ENCODE measurements around the gene IGF2R.

IGF2R gene

DNA sequence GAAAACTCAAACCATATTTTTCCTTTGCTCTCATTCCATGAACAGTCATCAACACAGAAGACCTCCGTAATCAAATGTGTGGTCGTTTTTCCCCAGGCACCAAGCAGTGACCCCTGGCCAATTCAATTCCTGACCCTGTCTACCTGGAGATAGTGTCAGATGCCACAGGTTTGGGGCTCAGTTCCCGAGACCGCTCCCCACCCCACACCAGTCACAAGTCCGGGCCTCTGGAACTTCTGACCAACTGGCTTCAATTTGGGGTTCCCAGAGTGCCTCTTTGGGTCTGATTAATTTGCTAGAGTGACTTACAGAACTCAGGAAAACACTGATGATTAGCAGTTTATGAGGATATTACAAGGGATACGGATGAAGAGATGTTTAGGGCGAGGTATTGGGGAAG, 6.0 kb downstream of the IGF2R start:
- no peak for DNase-seq (ENCODE audit: low read depth)

DNA sequence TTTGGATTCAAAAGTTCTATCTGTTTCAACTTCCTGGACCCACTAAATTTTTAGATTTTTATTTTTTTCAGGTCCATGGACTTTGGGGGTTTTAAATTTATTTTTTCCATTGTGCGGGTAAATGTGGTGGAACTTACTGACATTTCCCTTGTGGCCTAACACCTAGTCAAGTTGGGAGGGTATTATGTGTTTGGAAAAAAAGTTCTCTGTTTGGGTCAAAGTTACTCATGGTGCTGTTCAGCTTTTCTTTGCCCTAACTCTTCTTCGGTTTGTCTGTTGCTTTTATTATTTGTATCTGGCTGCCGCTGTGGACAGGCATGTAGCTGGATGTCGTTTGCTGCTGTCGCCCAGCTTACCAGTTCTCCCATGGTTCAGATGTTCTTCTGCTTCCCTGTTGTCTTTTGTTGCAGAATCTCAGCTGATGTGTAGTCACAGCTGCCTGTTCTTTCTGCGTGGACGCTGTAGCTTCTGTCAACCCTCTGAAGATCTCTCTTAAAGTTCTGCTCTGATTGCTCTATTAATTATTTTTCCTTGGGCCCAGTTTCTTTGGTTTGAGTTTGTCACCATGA, 7.9 kb downstream of the IGF2R start:
- DNase-seq (ENCODE audit: low read depth), result no peak

DNA sequence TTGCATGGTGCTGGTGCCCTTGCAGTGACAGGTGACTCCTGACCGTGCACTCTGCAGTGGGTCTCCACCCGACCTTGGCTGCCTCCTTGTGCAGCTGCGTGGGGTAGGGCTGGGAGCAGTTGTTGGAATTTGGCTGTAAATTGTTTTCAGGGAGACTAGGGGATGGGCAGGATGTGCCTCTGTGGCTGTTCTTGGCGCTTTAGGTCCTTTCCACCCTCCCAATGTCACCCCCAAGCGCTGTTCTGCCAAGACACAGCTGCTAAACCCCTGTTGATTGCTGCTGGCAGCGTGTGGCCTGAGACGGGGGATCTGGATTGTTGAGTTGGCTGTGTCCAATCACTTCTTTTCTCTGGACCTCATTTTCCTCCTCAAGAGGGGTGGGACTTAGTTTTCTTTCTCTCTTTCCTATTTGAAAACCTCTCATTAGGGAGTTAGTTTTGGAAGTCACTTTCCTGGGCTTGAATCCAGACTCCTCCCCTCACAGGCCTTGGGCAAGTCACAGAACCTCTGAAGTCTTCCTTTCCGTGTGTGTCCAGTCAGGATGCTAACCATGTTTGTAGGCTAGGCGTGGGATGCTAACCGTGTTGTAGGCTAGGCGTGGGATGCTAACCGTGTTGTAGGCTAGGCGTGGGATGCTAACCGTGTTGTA, 8.5 kb downstream of the IGF2R start:
- no peak for DNase-seq (ENCODE audit: low read depth)

DNA sequence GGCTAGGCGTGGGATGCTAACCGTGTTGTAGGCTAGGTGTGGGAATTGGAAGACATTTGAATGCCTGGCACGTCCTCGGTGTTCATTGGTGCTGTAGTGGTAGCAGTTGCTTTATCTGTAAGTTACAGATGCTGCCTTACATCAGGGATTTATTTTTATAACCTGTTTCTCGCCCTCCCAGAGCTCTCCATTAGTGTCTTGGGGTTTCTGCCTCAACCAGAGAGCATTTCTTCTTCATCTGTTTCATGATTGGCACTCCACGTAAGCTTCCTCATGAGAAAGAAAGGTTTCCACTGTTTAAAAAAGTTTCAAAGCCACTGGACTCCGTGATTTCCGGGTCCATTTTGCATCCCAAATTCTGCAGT, 9.0 kb downstream of the IGF2R start:
- DNase-seq (ENCODE audit: low read depth), result no peak

DNA sequence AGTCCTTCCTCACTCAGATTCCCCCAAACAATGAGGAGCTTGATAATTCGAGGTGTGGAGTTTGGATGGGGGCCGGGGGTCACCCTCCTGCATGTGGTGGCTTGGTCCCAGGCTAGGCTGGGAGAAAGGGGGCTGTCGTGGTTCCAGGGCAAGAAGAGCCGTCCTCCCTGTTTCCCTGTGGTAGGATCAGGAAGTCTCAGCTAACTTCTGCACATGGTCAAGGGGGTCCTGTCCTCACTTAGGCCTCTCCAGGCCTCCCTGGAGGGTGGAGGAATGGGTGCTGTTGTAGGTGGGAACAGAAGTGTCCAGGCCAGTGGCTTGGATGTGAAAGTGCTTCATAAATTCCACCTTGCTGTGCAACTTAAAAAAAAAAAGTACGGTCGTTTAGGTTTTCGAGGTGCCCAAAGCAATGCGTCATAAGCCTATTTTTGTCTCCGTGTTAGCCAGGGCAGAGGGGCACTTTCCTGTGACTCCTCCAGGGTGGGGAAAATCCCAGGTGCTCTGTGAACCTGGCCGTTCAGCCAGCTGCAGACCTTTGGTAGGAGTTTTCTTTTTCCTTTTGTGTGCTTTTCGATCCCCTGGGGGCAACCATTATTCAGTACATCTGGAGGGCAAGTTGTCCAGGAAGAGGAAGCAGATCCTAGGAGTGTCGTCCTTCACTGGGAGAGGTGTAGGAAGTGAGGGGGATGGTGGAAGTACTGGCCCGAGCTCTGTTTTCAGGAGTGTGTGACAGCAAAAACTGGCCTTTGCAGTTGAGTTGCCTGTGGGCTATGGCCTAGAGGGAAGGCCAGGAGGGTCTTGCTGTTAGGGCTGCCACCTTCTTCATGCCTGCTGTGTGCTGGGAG, 9.6 kb downstream of the IGF2R start:
- DNase-seq (ENCODE audit: low read depth), result no peak

DNA sequence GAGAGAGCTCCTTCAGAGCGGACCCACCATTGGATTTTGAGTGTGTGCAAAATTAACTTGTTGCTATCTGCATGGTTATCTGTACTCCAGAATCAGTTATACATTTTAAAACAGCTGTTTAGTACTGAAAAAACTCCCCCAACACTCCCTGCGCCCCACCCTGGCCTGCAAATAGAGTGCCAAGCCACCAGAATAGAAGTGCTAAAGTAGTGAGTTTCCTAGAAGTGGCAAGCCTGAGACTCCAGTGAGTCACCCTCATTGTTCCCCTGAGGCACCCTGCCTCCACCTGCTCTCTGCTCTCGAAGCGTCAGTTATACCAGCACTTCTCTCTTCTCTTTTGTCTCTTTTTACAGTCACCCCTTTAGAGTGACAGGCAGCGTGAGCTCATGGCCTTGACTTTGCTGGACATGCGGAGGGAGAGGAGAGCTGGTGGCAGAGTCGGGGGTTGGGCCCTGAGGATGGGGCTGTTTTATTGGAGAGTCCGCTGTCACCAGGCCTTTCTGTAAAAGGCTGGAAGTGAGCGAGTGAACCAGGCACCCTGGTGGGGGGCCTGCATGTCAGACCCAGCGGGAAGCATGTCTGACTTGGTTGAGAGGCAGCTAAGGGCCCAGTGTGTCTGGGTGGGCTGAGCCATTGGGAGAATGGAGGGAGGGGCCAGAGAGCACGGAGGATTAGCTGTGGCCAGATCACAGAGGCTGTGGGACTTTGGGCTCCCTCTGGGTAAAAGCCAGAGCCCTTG, 10.4 kb downstream of the IGF2R start:
- peak; percentile 43 for DNase-seq (ENCODE audit: low read depth)

DNA sequence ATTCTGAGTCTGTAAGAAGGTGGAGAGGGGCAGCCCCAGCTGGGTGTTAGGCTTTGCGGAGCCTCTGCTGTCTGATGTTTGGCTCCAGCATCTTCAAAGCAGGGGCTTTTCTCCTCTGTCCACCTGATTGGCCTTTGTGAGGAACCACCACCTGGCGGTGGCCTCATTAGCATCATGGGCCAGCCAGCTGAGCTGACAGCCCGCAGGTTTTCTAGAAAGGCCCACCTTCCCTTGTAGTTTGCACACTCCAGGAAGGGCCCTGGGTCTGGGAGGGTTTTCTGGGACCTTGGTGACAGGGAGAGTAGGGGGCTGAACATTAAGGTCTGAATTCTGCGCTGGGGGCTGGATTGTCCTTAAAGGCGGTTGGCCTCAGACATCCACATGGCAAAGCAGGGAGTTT, 11.6 kb downstream of the IGF2R start:
- no peak for DNase-seq (ENCODE audit: low read depth)

DNA sequence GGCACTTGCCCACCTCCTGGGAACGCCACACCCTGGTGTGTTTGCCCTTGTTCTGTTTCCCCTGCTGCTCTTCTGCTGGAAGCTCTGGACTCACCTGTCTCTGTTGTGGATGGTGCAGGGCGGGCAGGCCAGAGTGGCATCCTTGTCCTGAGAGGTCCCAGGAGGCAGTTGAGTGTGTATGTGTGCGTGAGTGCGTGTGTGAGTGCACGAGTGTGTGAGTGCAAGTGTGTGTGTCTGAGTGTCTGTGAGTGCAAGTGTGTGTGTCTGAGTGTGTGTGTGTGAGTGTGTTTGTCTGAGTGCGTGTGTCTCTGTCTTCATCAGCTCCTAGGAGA, 12.2 kb downstream of the IGF2R start:
- no peak for DNase-seq (ENCODE audit: low read depth)

DNA sequence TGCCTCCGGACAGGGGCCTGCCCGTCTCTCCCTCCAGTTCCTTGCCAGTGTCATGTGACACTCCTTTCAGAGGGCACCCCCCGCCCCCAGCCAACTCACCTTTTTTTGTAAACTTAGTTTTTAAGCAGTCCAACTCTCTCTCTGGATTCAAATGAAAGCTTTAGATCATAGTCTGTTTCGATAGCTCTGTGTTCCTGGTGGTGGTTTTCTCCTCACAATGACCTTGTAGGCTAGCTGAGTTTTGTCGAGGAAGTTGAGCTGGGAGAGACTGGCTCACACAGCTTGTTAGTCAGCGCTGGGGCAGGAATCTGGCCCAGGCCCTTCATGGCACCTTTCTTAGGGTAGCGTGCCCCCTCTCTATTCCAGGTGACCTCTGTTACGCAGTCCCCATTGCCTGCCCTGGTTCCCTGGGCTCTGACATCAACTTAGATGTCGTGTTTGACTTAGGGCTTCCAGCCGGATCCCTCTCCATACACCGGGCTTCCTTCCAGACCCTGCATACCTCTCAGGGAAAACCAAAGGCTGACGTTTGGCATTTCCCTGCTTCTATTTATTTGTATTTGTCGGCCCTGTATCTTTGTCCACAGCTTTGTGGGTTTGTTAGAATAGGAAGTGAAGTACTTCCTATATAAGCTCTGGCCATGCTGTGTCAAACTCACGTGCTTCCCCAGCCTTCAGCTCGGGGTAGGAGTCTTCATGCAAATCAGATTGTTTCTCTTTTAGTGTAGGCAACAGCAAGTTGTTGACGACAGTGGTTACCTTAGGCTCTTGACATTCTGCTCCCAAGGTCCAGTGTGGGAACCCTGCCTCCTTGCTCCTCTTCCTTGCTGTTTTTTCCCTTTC, 12.7 kb downstream of the IGF2R start:
- no peak for DNase-seq (ENCODE audit: low read depth)

DNA sequence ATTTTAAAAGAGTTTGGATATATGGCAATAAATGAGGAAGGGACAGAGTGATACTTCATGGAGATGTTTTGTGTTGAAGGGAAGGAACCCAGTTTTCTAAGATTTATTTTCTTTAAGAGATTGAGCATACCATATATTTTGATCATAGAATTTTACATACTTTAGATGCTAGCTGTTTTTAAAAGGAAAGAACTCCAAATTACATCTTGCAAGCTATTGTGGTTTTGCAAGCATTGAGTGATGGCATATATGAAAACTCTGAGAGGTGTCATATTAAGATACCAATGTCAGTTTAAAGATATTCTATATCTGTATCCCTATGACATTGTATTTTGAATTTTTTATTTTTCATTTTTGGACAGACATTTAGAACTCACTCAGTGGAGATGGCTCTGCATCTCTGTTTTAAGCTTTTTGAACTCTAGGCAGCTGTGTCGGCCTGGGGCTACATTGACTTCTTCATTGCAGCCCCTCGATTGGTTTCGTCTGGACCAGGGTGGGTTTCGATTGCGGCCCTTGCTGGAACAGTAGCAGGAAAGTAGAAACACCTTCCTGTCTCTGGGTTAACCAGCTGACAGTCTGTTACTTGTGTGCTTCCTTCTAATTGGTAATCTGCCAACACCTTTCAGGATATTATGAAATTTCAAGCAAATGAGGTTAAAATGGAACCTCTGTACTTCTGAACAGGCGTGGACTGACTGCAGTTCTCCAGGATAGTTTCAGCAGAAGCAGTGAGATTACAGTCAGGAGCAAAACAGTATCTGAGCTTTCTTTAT, 14.0 kb downstream of the IGF2R start:
- DNase-seq (ENCODE audit: low read depth), result no peak

DNA sequence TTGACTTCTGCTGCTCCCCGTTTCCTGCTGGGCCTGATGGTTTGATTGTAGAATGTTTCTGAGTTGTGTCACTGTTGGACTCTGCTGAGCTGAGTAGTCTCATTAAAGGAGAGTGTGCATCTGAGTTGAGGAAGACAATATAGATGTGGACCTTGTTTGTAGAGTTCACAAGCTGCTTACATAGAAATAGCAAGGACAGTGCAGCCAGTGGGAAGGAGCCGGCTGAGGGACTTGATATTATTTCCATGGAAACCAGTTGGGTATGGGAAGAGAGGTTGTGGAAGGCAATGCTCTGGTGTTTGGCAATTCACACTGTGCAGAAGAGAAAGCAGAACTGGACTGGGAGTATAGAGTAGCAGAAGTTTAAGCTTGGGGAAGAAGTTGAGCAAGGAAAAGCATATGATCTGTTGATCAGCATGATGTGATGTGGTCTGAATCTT, 14.8 kb downstream of the IGF2R start:
- no peak for DNase-seq (ENCODE audit: low read depth)

DNA sequence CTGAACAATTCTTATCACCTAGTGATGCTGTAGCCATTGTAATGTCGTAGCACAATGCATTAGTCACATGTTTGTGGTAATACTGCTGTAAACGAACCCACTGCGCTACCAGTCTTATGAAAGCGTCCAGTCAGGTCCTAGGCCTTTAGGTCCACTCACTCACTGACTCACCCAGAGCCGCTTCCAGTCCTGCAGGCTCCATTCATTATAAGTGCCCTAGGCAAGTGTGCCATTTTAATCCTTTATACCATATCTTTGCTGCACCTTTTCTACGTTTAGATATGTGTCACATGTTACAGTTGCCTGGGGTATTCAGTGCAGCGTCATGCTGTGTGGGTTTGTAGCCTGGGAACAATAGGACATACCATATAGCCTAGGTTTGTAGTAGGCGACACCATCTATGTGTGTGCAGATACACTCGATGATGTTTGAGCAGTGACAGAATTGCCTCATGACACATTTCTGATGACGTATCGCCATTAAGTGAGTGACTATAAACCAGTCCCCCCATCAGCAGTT, 15.4 kb downstream of the IGF2R start:
- DNase-seq (ENCODE audit: low read depth), result no peak

DNA sequence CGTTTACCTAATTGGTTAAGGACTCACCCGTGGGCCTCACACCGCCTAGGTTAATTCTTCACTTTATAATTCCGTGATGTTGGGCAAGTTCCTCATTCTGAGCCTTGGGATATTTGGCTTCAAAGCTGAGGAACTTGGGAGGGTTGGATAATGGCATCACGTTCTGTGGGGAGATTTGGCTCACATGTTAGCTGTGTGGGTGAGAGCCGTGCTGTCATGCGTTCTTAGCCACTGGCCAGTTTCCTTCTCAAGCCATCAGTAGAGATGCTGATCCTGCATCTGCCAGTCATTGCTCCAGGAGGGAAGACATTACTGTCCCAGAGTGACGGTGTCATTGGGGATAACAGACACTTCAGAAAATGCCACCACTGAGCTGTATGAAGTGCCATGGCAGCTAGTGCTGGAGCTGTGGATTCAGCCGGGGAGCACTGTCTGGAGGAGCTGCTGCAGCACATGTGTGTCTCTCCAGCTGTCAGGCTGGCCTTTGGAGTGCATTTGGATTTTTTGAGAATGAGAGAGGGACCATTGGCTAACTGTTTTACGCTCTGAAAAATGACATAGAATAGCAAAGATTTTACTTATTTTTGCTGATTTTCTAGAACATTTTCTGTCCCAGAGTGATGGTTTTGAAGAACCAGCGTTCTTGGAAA, 16.5 kb downstream of the IGF2R start:
- DNase-seq (ENCODE audit: low read depth), result no peak

DNA sequence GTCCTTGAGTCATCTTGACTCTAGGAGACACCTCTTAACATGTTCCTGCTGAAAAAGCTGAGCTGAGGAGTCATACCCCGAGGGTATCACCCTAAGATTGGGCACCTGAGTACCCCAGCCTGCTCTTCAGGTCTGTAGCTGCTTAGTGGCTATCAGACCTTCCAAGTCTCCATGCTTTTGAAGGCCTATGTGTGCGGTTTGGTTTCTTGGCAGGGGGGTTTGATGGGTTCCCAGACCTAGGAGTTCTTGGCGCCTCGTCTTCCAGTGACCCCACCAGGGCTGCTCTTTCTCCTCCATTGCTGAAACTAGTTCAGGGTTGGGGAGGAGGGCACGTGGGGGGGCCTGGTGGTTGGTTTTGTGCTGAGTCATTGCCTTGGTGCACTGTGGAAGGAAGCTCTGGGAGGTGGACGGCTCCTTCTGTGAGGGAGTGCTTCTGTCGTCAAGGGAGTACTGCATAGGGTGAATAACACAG, 20.1 kb downstream of the IGF2R start:
- DNase-seq (ENCODE audit: low read depth), result no peak

DNA sequence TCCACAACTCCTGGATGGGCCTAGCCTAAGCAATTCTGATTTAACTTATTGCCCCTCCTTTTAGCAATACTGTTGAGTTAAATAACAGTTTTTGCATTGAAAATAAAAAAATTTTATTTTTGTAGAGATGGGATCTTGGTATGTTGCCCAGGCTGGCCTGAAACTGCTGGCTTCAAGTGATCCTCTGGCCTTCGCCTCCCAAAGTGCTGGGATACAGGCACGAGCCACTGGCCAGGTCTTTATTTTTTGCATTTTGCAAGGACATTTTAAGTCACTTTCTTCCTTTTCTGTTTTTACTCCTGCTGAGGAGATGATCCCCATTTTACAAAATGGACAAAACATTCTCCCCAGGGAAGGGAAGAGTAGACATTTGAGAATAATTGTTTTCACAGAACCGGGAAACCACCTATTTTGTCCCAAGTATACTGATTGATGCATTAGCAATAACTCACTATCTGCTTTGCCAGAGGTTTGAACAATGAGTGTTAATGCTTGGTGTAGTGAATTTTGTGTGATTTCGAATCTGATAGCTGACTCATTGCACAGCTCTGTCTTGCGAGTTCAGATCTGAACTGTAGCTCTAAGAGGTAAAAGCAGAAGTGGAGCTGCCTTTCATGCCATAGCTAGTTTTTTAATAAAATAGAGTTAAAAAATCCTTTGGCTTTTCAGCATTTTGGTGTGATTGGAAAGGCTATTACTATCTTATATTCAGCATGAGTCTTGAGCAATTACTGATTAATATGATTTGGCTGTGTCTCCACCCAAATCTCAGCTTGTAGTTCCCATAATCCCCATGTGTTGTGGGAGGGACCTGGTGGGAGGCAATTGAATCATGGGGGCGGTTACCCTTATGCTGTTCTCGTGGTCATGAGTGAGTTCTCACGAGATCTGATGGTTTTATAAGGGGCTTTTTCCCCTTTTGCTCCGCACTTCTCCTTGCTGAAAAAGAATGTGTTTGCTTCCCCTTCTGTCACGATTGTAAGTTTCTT, 20.9 kb downstream of the IGF2R start:
- no peak for DNase-seq (ENCODE audit: low read depth)

DNA sequence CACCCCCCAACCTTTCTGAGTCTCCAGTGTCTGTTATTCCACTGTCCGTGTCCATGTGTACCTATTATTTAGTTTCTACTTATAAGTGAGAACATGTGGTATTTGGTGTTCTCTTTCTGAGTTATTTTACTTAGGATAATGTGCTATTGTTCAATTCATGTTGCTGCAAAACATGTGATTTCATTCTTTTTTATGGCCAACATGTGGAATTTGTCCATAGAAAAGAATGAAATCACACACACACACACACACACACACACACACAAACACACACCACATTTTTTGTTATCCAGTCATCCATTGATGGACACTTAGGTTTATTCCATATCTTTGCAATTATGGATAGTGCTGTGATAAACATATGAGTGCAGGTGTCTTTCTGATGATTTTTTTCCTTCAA, 23.5 kb downstream of the IGF2R start:
- no peak for DNase-seq (ENCODE audit: low read depth)

DNA sequence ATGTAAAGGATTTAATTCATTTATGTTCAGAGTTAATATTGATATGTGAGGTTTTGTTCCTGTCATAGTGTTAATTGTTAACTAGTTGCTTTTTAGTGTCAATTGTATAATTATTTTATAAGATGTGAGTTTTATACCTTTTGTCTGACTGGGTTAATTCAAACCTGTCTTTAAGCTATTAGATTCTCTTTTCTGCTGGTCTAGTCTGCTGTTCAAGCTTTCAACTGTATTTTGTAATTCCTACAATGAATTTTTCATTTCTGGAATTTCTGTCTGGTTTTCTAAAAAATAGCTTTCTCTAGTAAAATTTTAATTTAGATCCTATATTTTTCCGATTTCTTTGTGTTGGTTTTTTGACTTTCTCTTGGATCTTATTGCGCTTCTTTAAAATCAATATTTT, 26.5 kb downstream of the IGF2R start:
- DNase-seq (ENCODE audit: low read depth), result no peak

DNA sequence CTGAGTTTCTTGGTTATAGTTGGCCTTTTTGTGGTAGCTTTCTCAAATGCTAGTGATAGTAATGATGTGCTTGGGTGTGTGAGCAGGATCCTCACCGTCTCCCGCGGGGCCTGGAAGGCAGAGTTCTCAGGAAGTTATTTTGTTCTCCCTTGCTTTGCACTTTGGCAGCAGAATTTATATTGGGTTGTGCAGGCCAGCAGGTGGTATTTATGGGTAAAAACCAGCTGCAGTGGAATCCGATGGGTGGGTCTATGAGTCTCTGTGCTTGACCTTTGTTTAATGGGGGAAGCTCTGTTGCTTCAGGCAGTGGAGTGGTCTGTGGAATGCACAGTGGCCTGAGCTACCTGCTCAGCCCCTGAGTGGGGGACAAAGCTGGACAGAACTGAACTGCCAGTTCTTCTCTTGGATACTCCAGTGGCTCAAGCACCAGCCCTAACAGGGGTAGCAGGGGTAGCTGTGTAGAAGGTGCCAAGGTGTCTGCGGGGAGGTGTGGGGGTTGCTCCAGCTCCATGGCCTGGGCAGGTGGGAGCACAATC, 27.3 kb downstream of the IGF2R start:
- DNase-seq (ENCODE audit: low read depth), result no peak
